NB4 (cell line): ENCODE measurements around the gene SAFB.
A peak's percentile ranks its signal among the peaks of the same experiment; 100 is the strongest.

Experiments
- CTCF ChIP-seq: IDR thresholded peaks from one replicate; pipeline ENCODE4 v1.5.1; 2012; ENCODE audit warnings: low read depth, low read length
- MAX ChIP-seq: IDR thresholded peaks from 2 replicates; pipeline ENCODE4 v1.6.1; 2011; ENCODE audit warnings: low read depth, low read length
- POLR2A ChIP-seq: IDR thresholded peaks from 2 replicates; pipeline ENCODE4 v1.6.1; 2011; ENCODE audit warnings: mild to moderate bottlenecking; ENCODE audit not compliant: insufficient read length; ENCODE audit errors: extremely low read depth

- no peak for TF ChIP-seq CTCF
- no peak for TF ChIP-seq POLR2A
- peak; percentile 99 for TF ChIP-seq MAX
These were observed 4.6 kb downstream of the SAFB start for GRCh38 chr19:5627395-5627904.
